Embryonic facial prominence (tissue), 1 donor: ENCODE results near the gene CLN3.
A peak's percentile ranks its signal among the peaks of the same experiment; 100 is the strongest.
"Not testable (repeated sequence)": the region's sequence is repeated elsewhere in the genome, so short reads cannot be mapped to it uniquely, and the experiment has no call there.

Experiments
- DNase-seq: peaks from one replicate; pipeline ENCODE4 v3.0.0-alpha.2; 2016; ENCODE audit errors: extremely low spot score

CLN3 gene

GRCh38 chr16:28494121-28494851 lies 2.4 kb upstream of the CLN3 start, which contains the start of gene APOBR:
Gene APOBR (plus strand): TSS chr16:28494643. CDS start chr16:28494682, 39 bp downstream.
- no peak for DNase-seq

- peak; percentile 6 for DNase-seq
Observed at GRCh38 chr16:28492511-28492910, 637 bp upstream of the CLN3 start.

- DNase-seq, result peak; percentile 7
Observed at GRCh38 chr16:28491230-28491969, 474 bp downstream of the CLN3 start.

GRCh38 chr16:28486266-28486665 lies 5.6 kb downstream of the CLN3 start:
- no peak for DNase-seq

GRCh38 chr16:28483361-28483760 lies 8.5 kb downstream of the CLN3 start:
- DNase-seq, result not testable (repeated sequence)

GRCh38 chr16:28482026-28482425 lies 9.8 kb downstream of the CLN3 start:
- no peak for DNase-seq

- DNase-seq, result no peak
Observed at GRCh38 chr16:28478506-28479180, 13.2 kb downstream of the CLN3 start.

GRCh38 chr16:28477311-28477920 lies 14.5 kb downstream of the CLN3 start:
- no peak for DNase-seq

GRCh38 chr16:28475221-28475620 lies 16.7 kb downstream of the CLN3 start:
- no peak for DNase-seq

GRCh38 chr16:28473714-28474265 lies 18.1 kb downstream of the CLN3 start:
- no peak for DNase-seq

- not testable (repeated sequence) for DNase-seq
Observed at GRCh38 chr16:28447081-28447480, 44.8 kb downstream of the CLN3 start.

GRCh38 chr16:28446388-28446787 lies 45.5 kb downstream of the CLN3 start:
- not testable (repeated sequence) for DNase-seq

GRCh38 chr16:28443943-28444342 lies 47.9 kb downstream of the CLN3 start:
- not testable (repeated sequence) for DNase-seq

GRCh38 chr16:28438899-28439298 lies 53.0 kb downstream of the CLN3 start:
- DNase-seq, result not testable (repeated sequence)

- not testable (repeated sequence) for DNase-seq
Observed at GRCh38 chr16:28435340-28435739, 56.5 kb downstream of the CLN3 start.
